IMR-90 (cell line): ENCODE data around the gene STPG4. TPM values are rescaled to one million over a fixed set of nuclear protein-coding genes. Genes with fewer than 3 reads are reported as not detected.
A peak's percentile ranks its signal among the peaks of the same experiment; 100 is the strongest.

Experiments
- ATAC-seq: fragments of 200-7000 bp; cut with Tn5 transposase; 2 replicates; pipeline ENCODE4 v1.9.1; 2020; ENCODE audit warnings: low read depth, mild to moderate bottlenecking, moderate library complexity
- BruUV-seq: library from RNA; stranded (reverse); fragments of 400-500 nt; replicated peaks from 2 replicates; lab custom pipeline; 2021; lab: Mats Ljungman, UMichigan
- CTCF ChIA-PET: fragments of 300-600 bp; formaldehyde crosslinking; extraction: SDS; loops from one replicate; lab custom pipeline; 2021; ENCODE audit warnings: antibody characterized with exemption; lab: Yijun Ruan, JAX
- POLR2A ChIA-PET: fragments of 300-600 bp; sonication (Branson Sonifier 250); formaldehyde crosslinking; loops from one replicate; lab custom pipeline; 2022; ENCODE audit warnings: antibody characterized with exemption; ENCODE audit not compliant: unreplicated experiment; lab: Charles Lee
- DNase-seq: peaks from one replicate; pipeline ENCODE4 v3.0.0; 2013
- H2AFZ ChIP-seq: replicated peaks from 2 replicates; pipeline ENCODE3; 2013; ENCODE audit warnings: low read length, mild to moderate bottlenecking; ENCODE audit not compliant: poor library complexity
- H2AK5ac ChIP-seq: 2 replicates; pipeline ENCODE4 v1.6.1; 2013; ENCODE audit warnings: low read depth, low read length, inconsistent platforms
- H2AK9ac ChIP-seq: replicated peaks from 2 replicates; pipeline ENCODE3; 2013; ENCODE audit warnings: mild to moderate bottlenecking, low read depth, low read length, moderate library complexity; ENCODE audit not compliant: poor library complexity
- H2BK120ac ChIP-seq: 2 replicates; pipeline ENCODE4 v1.6.1; 2013; ENCODE audit warnings: low read depth, low read length, inconsistent platforms
- H2BK15ac ChIP-seq: 3 replicates; pipeline ENCODE4 v1.6.1; 2013; ENCODE audit warnings: low read depth, low read length, inconsistent platforms
- H2BK20ac ChIP-seq: 2 replicates; pipeline ENCODE4 v1.6.1; 2013; ENCODE audit warnings: low read depth, mild to moderate bottlenecking, inconsistent platforms, low read length, moderate library complexity
- H2BK5ac ChIP-seq: 2 replicates; pipeline ENCODE4 v1.6.1; 2013; ENCODE audit warnings: mild to moderate bottlenecking, low read depth, low read length, inconsistent platforms; ENCODE audit not compliant: poor library complexity, severe bottlenecking
- H3K14ac ChIP-seq: replicated peaks from 2 replicates; pipeline ENCODE4 v1.6.1; 2013; ENCODE audit warnings: low read depth, low read length, inconsistent platforms
- H3K18ac ChIP-seq: 2 replicates; pipeline ENCODE4 v1.6.1; 2013; ENCODE audit warnings: low read depth, low read length, control low read depth
- H3K23ac ChIP-seq: 2 replicates; pipeline ENCODE4 v1.6.1; 2013; ENCODE audit warnings: low read depth, low read length, inconsistent platforms
- H3K27ac ChIP-seq: 2 replicates; pipeline ENCODE4 v1.5.1; 2013; ENCODE audit warnings: mild to moderate bottlenecking, control low read depth, low read length; ENCODE audit not compliant: insufficient read depth
- H3K27me3 ChIP-seq: 2 replicates; pipeline ENCODE4 v1.6.1; 2013; ENCODE audit warnings: low read length; ENCODE audit not compliant: control insufficient read depth, insufficient read depth
- H3K36me3 ChIP-seq: 2 replicates; pipeline ENCODE4 v1.6.1; 2013; ENCODE audit warnings: low read length, mixed read lengths; ENCODE audit not compliant: control insufficient read depth, insufficient read depth
- H3K4ac ChIP-seq: 2 replicates; pipeline ENCODE4 v1.6.1; 2013; ENCODE audit warnings: low read depth, low read length, inconsistent platforms
- H3K4me1 ChIP-seq: 2 replicates; pipeline ENCODE4 v1.6.1; 2013; ENCODE audit warnings: low read length, mixed read lengths; ENCODE audit not compliant: control insufficient read depth, insufficient read depth
- H3K4me2 ChIP-seq: 2 replicates; pipeline ENCODE4 v1.6.1; 2013; ENCODE audit warnings: low read depth, mild to moderate bottlenecking, control low read depth, low read length, moderate library complexity
- H3K4me3 ChIP-seq: 2 replicates; pipeline ENCODE4 v1.5.1; 2013; ENCODE audit warnings: low read depth, mild to moderate bottlenecking, control low read depth, low read length, moderate library complexity; ENCODE audit not compliant: insufficient read depth
- H3K56ac ChIP-seq: 2 replicates; pipeline ENCODE4 v1.6.1; 2013; ENCODE audit warnings: low read length, inconsistent platforms; ENCODE audit not compliant: insufficient read depth; ENCODE audit errors: extremely low read depth
- H3K79me1 ChIP-seq, 2 experiments: 2 replicates each; pipeline ENCODE4 v1.6.1; 2013; ENCODE audit warnings: low read length in 2 of 2, inconsistent platforms in 1 of 2, low read depth in 1 of 2
- H3K9ac ChIP-seq: 2 replicates; pipeline ENCODE4 v1.6.1; 2013; ENCODE audit warnings: low read depth, low read length, control low read depth
- H3K9me1 ChIP-seq: 2 replicates; pipeline ENCODE4 v1.6.1; 2013; ENCODE audit warnings: low read length, inconsistent platforms; ENCODE audit not compliant: insufficient read depth
- H3K9me3 ChIP-seq: 2 replicates; pipeline ENCODE4 v1.6.1; 2013; ENCODE audit warnings: low read length; ENCODE audit not compliant: control insufficient read depth, insufficient read depth
- H4K20me1 ChIP-seq: 2 replicates; pipeline ENCODE4 v1.6.1; 2013; ENCODE audit warnings: low read length, inconsistent platforms; ENCODE audit not compliant: insufficient read depth
- H4K5ac ChIP-seq: 2 replicates; pipeline ENCODE4 v1.6.1; 2013; ENCODE audit warnings: mild to moderate bottlenecking, low read depth, low read length, control low read depth
- H4K8ac ChIP-seq, 2 experiments: 2 replicates each; pipeline ENCODE4 v1.6.1; 2013; ENCODE audit warnings: low read depth in 2 of 2, low read length in 2 of 2, control low read depth in 1 of 2, inconsistent platforms in 1 of 2
- H4K91ac ChIP-seq: 2 replicates; pipeline ENCODE4 v1.6.1; 2013; ENCODE audit warnings: low read depth, low read length, inconsistent platforms; ENCODE audit not compliant: insufficient read depth
- FOS ChIP-seq: fragments of 150-350 bp; IDR thresholded peaks from 2 replicates; pipeline ENCODE4 v1.6.1; 2016; ENCODE audit warnings: low read depth, low read length
- MAFK ChIP-seq: IDR thresholded peaks from 2 replicates; pipeline ENCODE4 v1.6.1; 2012; ENCODE audit warnings: low read depth, low read length, improper control_type of control experiment
- RCOR1 ChIP-seq: IDR thresholded peaks from 2 replicates; pipeline ENCODE4 v1.6.1; 2012; ENCODE audit warnings: mild to moderate bottlenecking, low read length, improper control_type of control experiment; ENCODE audit not compliant: insufficient replicate concordance
- SMC3 ChIP-seq: fragments of 150-350 bp; IDR thresholded peaks from 2 replicates; pipeline ENCODE4 v1.6.1; 2016; ENCODE audit warnings: low read depth, mild to moderate bottlenecking, antibody characterized with exemption, low read length, moderate library complexity
- WGBS, 2 experiments: methylation state at CpG; one replicate each; pipeline versions ENCODE4 v1.1.5 to v1.1.7; 2013; ENCODE audit warnings: missing lambda C conversion rate in 2 of 2; ENCODE audit not compliant: insufficient read length in 1 of 2; ENCODE audit errors: extremely low coverage in 2 of 2; 5-methylcytosine and 5-hydroxymethylcytosine counted together
- dilution Hi-C: fragments of 300-500 bp; cut with HindIII; formaldehyde crosslinking; loops from one replicate; pipeline ENCODE4 v1.14.3; 2018; ENCODE audit warnings: low sequenced_read_pairs; ENCODE audit not compliant: unreplicated experiment
- in situ Hi-C: fragments of 300-500 bp; cut with MboI; formaldehyde crosslinking; loops from 3 replicates; pipeline ENCODE4 v1.14.3; 2019; ENCODE audit warnings: low sequenced_read_pairs, inconsistent platforms, mixed read lengths
- intact Hi-C: fragments of 100-400 bp; cut with micrococcal nuclease; formaldehyde crosslinking; loops from 2 replicates; pipeline ENCODE4 v1.10.0; 2022
- polyA plus RNA-seq, 3 experiments: library from polyadenylated mRNA; depleted of rRNA; stranded (reverse); fragments of >200 nt; gene quantifications; 2 replicates each; pipeline ENCODE4 v1.2.3, GENCODE V29; 2012; ENCODE audit warnings: low replicate concordance in 1 of 3
- total RNA-seq: library from RNA; depleted of rRNA; stranded (reverse); fragments of >200 nt; gene quantifications from 2 replicates; pipeline ENCODE4 v1.2.3, GENCODE V29; 2012
- TF ChIP-seq, protein P1 (sequence below): fragments of 150-350 bp; IDR thresholded peaks from 2 replicates; pipeline ENCODE4 v1.6.1; 2016; ENCODE audit warnings: low read depth, mild to moderate bottlenecking, low read length, moderate library complexity, borderline replicate concordance

STPG4 gene
- total and polyA plus RNA-seq, 2 of the 4 experiments (the other 2 are of a cell fraction): 0.12 to 0.18 TPM

DNA sequence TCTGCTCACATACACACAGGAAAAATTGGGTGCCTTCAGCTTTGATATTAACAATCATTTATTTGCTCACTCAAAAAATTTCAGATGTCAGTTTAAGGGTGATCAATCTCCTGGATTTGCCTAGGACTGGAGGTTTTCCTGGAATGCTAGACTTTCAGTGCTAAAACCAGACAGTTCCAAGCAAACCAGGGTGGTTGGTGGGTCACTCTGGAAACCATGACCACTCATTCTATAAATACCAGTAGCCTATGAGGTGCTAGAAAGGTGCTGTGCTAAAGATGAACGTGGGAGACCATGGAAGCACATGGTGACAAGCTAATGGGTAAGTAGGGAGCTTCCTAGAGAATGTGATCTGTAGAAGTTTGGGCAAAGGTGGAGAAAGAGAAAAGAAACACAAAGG, 25.4 kb upstream of the STPG4 start:
- Histone ChIP-seq H3K14ac (0 out of 2 replicates have a peak overlapping the region, but pooled peaks have one; percentile 10), H3K9me3 (no peaks in the 10 kb centered on the region), H3K36me3 (no peaks in the 10 kb centered on the region), H3K27ac (no peak overlapping the region), H2AK9ac (no peak overlapping the region), H2BK120ac (peak overlapping the region; percentile 33; the same call in 1 of the 2 replicates), H2AFZ (no peak overlapping the region), H3K56ac (no peak overlapping the region), H4K20me1 (peaks cover 6% of the 10 kb centered on the region), H4K8ac (no peak overlapping the region), H2BK15ac (peak overlapping the region; percentile 75; the same call in 2 of the 3 replicates), H4K91ac (peak overlapping the region; percentile 57), H3K18ac (no peak overlapping the region), H2AK5ac (peak overlapping the region; percentile 49; the same call in 1 of the 2 replicates), H3K4me1 (peaks cover 7% of the 10 kb centered on the region), H4K5ac (no peak overlapping the region), H2BK5ac (no peak overlapping the region), H3K9me1 (0 out of 2 replicates have a peak, but pooled peaks cover 7% of the 10 kb centered on the region), H3K4me2 (no peak overlapping the region), H3K27me3 (no peaks in the 10 kb centered on the region), H3K4ac (peak overlapping the region; percentile 64), H3K79me1 (peaks cover 3 to 28% of the 10 kb centered on the region in 2 experiments), H3K4me3 (no peak overlapping the region), H3K9ac (no peak overlapping the region), H3K23ac (peak overlapping the region; percentile 71; the same call in 1 of the 2 replicates), H2BK20ac (no peak overlapping the region)
- no TSS peak for BruUV-seq
- WGBS, 2 experiments: no CpG with 5 or more reads among the region's 1 CpG
- ATAC-seq (no peak), DNase-seq (no peak)
- intact Hi-C loops: no loop called here
- in situ Hi-C loops: no loop called here
- ChIA-PET CTCF (no interaction called here), POLR2A (no interaction called here)
- dilution Hi-C loops: no loop called here
- TF ChIP-seq, protein P1, sequence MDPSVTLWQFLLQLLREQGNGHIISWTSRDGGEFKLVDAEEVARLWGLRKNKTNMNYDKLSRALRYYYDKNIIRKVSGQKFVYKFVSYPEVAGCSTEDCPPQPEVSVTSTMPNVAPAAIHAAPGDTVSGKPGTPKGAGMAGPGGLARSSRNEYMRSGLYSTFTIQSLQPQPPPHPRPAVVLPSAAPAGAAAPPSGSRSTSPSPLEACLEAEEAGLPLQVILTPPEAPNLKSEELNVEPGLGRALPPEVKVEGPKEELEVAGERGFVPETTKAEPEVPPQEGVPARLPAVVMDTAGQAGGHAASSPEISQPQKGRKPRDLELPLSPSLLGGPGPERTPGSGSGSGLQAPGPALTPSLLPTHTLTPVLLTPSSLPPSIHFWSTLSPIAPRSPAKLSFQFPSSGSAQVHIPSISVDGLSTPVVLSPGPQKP: no peak
- no peak for TF ChIP-seq RCOR1
- TF ChIP-seq MAFK: no peak
- TF ChIP-seq SMC3: no peak
- TF ChIP-seq FOS: no peak
